GM18520 (cell line): Measurements from ENCODE around the gene TRAPPC3L.
"Not testable (repeated sequence)": the region's sequence is repeated elsewhere in the genome, so short reads cannot be mapped to it uniquely, and the experiment has no call there.

ENCODE experiments used
- ATAC-seq: cut with Tn5 transposase; IDR thresholded peaks from one replicate; pipeline ENCODE4 v1.9.1; 2021; ENCODE audit not compliant: unreplicated experiment

The TRAPPC3L gene

DNA sequence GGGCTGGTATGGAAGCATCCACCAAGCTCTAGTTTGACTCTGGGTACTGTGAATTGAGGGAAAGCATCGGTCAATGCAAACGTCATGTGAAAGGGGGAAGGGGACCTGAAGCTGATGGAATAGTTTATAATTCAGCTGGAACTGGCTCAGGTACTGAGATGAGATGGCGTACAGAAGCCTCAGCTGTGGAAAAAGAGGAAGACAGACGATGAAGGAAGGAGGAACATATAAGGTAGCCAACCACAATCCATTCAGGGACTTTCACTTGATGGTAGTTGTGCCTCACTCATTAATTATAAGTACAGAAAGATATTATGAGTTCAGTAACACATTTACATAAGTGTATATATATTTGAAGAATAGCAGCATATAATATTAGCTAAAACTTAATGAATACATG is 31.4 kb downstream of the TRAPPC3L start:
- no peak for ATAC-seq

- ATAC-seq, result no peak
Observed at GRCh38 chr6:116513224-116513875, 32.1 kb downstream of the TRAPPC3L start.

- no peak for ATAC-seq
Observed at GRCh38 chr6:116512734-116513133, 32.8 kb downstream of the TRAPPC3L start.

DNA sequence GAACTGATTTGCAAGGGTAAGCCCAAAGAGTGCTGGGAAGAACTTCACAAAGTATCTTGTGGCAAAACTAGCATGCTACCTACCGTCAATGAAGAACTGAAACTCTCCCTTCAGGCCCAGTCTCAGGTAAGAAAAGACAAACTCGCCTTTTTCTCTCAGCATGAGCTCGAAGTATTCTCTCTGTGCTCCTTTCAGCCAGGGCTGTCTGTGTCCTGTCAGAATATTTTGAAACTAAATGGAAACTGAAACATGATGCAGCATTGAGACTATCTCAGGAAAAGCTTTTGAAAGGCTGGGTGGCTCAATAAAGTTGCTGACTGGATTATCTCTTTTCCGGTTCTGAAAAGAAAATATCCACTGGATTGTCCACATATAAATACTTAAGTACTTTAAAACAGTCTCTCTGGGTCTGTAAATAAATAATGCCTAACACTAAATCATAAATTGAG is 33.3 kb downstream of the TRAPPC3L start:
- ATAC-seq, result no peak

GRCh38 chr6:116511424-116512110 is 33.9 kb downstream of the TRAPPC3L start, which contains the start of gene CALHM5:
Gene CALHM5, plus strand, starts transcription at chr6:116511639. Its CDS starts 58 bp downstream, at chr6:116511697.
- ATAC-seq, result no peak

DNA sequence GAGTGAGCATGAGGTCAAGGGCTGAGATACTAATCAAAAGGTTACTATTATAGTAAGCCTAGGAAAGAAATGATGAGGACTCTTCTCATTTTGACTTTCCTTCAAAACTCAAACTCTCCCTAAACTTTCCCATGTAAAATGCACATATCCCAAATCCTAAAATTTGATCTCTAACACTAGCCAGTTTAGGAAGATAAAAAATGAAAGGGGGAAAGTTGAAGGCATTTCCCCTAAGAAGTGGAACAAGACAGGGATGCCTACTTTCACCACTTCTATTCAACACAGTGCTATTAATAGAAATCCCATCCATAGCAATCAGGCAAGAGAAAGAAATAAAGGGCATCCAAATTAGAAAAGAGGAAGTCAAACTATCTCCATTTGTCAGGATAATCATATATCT is 37.0 kb downstream of the TRAPPC3L start:
- ATAC-seq, result no peak

GRCh38 chr6:116507324-116507723 is 38.2 kb downstream of the TRAPPC3L start:
- no peak for ATAC-seq

- ATAC-seq, result no peak
Observed at GRCh38 chr6:116500969-116501433, 44.5 kb downstream of the TRAPPC3L start.

GRCh38 chr6:116497113-116497676 is 48.3 kb downstream of the TRAPPC3L start:
- no peak for ATAC-seq

- not testable (repeated sequence) for ATAC-seq
Observed at GRCh38 chr6:116495161-116495560, 50.3 kb downstream of the TRAPPC3L start.

- ATAC-seq, result no peak
Observed at GRCh38 chr6:116492331-116493067, 53.0 kb downstream of the TRAPPC3L start.

GRCh38 chr6:116491610-116492330 is 53.7 kb downstream of the TRAPPC3L start:
- no peak for ATAC-seq

DNA sequence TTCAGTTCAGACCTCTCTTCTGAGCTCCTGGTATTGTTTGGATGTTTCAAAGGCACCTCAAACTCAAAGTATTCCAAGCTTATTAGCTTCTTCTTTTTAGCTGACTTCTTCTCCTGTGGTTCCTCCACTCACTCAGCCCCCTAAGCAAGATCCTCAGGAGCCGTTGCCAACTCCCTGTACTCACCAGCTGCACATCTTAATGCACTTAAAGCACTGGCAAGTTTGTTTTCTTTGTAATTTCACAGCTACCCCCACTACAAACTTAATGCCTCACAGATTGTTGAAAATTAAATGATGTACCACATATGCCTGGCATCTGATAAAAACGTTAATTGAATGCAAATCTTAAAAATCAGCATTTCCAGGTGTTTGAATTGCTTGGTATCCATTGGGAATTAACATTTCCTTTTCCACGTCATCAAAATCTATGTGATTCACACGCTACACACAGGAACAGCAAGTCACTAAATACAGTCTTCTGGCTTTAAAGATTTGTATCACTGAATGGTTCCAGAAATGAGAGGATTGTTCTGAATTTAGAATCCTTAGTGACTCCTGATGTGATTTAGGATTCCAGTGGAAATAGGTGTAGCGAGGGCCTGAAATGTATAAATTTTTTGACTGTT is 59.8 kb downstream of the TRAPPC3L start:
- ATAC-seq, result no peak

DNA sequence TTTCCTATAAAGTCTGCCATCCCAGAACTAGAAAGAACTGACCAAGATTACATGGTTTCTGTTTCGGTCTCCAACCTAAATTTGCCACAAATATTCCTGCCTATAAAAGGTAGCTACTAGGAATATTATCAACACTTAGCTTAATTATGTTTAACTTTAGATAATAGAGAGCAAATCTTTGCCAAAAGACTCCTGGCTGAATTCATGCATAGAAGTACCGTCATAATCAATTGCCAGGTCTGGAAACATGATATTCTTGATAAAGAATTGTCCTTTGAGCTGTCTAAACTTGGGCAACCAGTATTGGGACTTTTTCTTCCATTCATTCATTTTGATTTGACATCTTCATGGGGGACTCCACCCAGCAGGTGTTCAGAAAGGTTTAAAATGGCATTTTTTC is 61.9 kb downstream of the TRAPPC3L start:
- no peak for ATAC-seq

DNA sequence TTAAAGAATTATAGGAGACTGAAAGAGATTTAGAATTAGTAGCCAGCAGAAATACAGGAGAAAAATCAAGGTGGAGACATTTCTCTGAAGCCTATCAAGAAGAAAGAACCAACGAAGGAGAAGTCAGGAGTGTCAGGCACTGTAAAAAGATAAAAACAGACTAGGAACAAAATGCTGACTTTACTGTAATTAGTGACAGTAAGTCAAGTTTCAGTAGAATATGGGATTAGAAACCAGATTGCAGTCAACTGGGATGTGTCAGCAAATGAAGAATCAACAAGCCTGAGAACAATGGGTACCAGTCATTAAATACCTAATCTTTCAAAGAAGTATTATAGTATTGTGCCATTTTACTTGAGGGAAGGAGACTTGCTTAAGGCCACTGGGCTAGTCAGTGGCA is 62.7 kb downstream of the TRAPPC3L start:
- ATAC-seq, result no peak

GRCh38 chr6:116476002-116476678 is 69.3 kb downstream of the TRAPPC3L start:
- peak; percentile 100 for ATAC-seq

DNA sequence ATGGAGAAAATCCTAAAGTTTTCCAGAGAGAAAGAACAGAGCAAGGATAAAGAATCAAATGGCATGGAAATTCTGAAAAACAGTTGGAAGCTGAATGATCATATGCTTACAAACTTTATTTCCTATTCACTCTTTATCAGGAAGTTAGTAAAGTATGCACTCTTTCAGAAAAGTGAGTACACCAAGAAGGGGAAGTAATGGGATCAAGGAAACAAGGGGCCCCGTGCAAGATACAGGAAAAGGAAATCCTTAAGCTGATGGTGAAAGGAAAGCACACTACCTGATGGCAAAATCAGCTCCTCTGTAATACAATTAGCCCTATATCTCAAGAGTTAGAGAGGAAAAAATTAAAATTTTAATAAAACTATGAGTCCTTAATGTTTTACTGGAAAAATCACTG is 70.3 kb downstream of the TRAPPC3L start:
- no peak for ATAC-seq

GRCh38 chr6:116472706-116473105 is 72.8 kb downstream of the TRAPPC3L start:
- no peak for ATAC-seq

- ATAC-seq, result no peak
Observed at GRCh38 chr6:116471531-116471930, 74.0 kb downstream of the TRAPPC3L start.

GRCh38 chr6:116468293-116468692 is 77.2 kb downstream of the TRAPPC3L start:
- no peak for ATAC-seq
